ENCODE data around the gene CRHR1. TPM values are rescaled to one million over a fixed set of nuclear protein-coding genes. Genes with fewer than 3 reads are reported as not detected.

Gene CRHR1
- total RNA-seq, 1 donor from 2014 or later, result 6.6 TPM

- DNase-seq, result no peak
These were observed 6.3 kb downstream of the CRHR1 start for GRCh38 chr17:45790296-45790922.

DNA sequence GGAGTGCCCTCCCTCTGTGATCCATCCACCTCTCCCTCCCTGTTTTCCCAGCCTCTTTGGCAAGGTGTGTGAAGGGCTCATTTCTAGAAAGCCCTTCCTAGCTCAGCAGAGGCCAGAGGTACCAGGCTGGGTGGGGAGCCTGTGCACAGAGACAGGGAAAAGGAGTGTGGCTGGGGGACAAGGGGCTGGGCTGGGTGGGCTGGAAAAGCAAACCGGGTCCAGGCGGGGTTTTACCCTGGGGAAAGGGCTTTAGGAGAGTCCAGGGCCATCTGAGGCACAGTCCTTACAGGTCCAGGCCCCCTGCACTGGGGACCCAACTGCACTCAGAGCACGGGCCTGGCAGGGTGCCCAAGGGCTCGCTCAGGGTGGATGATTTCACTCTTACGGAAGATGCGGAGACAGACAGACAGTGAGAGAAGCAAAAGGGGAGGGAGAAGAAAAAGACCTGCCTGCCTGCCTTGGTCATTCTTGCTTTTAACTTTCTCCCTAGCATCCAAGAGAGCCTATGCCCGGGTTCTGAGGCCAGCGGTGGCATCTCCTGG lies 7.0 kb downstream of the CRHR1 start:
- no peak for DNase-seq

DNA sequence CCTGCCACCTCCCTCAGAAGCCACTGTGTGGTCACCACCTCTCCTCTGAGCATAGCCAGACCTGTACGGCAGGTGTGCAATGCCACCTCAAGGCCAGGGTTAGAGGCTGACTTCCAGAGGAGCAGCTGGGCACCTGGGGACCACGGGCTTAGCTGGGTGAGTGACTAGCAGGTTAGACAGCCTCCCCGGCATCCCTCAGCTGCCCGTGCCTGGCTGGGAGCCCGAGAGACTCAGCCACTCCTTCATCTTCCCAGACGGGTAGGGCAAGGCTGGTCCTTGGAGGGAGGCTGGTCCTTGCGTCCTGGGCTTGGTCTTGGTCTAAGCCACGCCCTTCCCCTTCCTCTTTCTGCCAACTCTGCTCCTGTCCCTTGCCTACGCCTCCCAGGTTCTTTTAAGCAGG lies 7.8 kb downstream of the CRHR1 start:
- DNase-seq, result no peak

DNA sequence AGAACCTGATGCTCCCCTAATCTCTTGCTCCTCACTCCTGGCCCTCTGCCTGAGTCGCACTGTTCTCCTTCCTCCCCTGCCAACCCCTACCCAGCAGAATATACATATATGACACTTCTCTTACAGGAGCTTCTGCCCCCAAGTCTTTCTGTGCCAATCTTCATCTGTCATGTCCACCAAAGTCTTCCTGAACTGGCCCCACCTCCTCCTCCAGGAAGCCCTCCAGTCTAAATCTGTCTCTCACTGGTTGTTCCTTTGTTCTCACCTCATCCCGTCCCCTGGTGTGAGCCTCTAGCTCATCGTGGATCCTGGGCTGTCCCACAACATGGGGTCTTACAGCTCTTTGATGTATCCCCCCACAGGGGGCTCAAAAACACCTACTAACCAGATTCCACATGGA lies 8.3 kb downstream of the CRHR1 start:
- DNase-seq, result no peak

GRCh38 chr17:45792995-45793755 lies 9.1 kb downstream of the CRHR1 start:
- peak; percentile 21 for DNase-seq

- no peak for DNase-seq
These were observed 9.9 kb downstream of the CRHR1 start for GRCh38 chr17:45793999-45794540.

- no peak for DNase-seq
These were observed 10.7 kb downstream of the CRHR1 start for GRCh38 chr17:45794840-45795239.

- no peak for DNase-seq
These were observed 16.7 kb downstream of the CRHR1 start for GRCh38 chr17:45800816-45801215.

- no peak for DNase-seq
These were observed 17.3 kb downstream of the CRHR1 start for GRCh38 chr17:45801421-45801820.

DNA sequence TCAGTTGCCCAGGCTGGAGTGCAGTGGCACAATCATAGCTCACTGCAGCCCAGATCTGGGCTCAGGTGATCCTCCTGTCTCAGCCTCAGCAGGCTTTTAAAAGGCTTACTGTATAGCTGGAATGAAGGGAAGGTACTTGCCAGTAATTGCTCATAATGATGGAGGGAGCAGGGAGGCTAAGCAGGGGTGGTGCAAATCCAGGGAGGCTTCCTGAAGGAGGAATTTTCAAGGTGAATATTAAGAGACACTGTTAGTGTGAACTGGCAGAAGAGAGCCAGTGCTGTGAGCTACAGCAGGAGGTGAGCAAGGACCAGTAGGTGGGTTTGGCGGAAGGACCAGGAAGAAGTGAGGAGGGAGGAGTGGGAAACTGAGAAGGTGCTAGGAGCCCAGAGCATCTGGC lies 24.7 kb downstream of the CRHR1 start:
- DNase-seq, result no peak

GRCh38 chr17:45809499-45809898 lies 25.4 kb downstream of the CRHR1 start:
- DNase-seq, result no peak

DNA sequence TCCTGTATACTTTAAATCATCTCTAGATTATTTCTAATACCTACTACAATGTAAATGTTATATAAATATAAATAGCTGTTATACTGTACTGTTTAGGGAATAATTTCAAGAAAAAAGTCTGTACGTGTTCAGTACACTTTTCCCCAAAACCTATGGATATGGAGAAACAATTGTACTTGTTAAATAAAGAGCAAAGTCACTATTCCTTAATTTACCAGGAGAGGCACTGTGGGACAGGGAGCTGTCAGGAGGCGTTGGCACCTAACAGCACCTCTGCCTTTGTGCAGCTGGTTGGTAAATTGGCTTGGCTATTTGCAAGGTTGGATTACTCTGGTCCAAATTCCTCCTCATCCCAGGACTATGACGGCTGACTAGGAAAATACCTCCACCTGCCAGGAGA lies 28.0 kb downstream of the CRHR1 start:
- no peak for DNase-seq

- peak; percentile 33 for DNase-seq
These were observed 29.1 kb downstream of the CRHR1 start for GRCh38 chr17:45813048-45813725.

GRCh38 chr17:45814622-45815606 lies 30.8 kb downstream of the CRHR1 start:
- DNase-seq, result no peak

DNA sequence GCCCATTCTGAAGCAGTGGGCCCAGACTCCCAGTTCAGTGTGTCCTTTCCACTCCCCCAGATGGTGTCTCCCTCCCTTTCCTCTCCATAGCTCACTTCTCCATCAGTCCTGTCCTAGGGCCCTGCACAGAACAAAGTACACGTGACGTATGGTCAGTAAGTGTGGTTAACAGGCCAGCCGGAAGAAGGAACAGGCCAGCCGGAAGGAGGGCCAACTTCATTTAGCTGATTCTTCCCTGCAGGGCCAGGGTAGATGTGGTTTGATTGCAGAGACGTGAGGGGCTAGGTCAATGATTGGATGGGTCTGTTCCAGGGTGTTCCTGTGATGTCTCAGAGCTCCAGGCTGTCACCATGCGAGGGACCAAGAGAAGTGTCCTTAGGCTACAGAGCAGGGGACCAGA lies 31.6 kb downstream of the CRHR1 start:
- DNase-seq, result no peak

DNA sequence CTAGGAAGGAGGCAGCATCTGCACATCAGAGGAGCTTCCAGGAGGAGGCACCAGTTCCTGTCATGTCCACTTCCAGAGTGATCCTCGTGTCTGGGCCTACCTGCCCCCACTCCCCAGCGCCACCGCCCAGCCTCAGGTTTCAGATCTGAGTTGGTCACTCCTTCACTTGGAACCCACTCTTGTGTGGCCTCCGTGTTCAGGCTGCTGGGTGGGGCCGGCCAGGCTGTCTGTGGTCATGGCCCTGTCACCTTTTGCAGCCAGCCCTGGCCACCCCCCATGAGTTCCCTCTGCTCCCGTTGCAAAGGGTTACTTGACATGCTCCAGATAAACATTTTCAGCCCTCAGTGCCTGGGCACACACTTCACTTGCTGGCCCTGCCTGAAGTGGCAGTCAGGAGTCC lies 33.9 kb downstream of the CRHR1 start:
- no peak for DNase-seq

GRCh38 chr17:45818699-45819098 lies 34.6 kb downstream of the CRHR1 start:
- no peak for DNase-seq

DNA sequence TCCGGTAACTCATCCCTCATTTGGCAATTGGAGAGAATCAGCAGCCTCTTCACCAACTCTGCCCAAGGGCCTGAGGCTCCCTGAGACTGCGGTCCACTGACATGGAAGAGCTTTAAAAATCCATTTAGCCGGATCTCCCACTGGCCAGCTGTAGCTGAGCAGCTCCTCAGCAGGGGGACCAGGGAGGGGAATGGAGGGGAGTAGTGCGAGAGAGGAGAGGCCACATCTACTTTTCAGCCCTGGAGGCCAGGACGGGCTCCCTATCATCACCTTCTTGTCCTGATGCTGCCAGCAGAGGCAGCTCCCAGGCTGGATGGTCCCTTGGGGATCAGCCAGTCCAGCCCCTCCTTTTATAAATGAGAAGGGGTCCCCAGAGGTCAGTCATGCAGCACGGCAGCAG lies 35.5 kb downstream of the CRHR1 start:
- no peak for DNase-seq

GRCh38 chr17:45820052-45820780 lies 36.1 kb downstream of the CRHR1 start:
- no peak for DNase-seq

DNA sequence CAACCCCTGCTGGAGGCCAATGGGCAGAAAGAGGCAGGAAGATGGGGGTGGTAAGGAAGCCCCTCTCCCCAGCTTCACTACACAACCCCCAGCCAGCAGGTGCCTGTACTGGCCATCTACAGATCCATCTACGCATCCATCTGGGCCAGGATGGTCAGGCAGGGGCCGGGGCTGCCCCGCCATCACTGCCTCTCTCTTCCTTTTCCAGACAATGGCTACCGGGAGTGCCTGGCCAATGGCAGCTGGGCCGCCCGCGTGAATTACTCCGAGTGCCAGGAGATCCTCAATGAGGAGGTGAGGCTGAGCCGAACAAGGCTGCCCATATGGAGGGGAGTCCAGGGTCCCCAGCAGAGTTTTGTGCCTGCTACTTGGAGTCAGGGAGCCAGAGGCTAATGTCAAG lies 37.0 kb downstream of the CRHR1 start:
- no peak for DNase-seq

DNA sequence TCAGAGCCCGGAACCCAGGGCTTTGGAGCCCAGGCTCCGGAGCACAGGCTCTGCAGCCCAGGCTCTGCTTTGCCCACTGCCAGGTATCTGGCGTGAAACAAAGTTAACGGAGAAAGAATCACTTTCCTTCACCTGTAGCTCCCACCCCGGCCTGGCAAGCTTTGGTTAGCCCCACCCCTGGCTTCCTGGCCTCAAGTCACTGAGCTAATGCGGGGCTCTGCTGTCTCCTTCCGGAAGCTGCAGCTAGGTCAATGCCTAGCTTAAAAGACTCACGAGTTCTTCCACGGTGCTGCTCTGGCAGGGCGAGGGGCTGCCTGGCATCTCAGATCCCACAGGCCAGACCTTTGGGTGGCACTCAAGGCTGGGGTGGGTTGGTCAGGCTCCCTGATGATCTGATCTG lies 39.5 kb downstream of the CRHR1 start:
- DNase-seq, result no peak
